Posterior cingulate gyrus (tissue), 11 donors: ENCODE measurements around the gene PAQR9.

Experiments used
- DNase-seq, 10 donors: peaks; one replicate each; pipeline versions ENCODE4 v3.0.0 to v3.0.0-alpha.2; 2020 to 2021; ENCODE audit warnings: mixed read lengths in 3 of 10
- intact Hi-C: fragments of 100-400 bp; cut with DNase I; formaldehyde crosslinking; loops from one replicate; pipeline ENCODE4 v1.15.1; 2023

PAQR9 gene

GRCh38 chr3:142929109-142929508, 34.4 kb downstream of the PAQR9 start:
- intact Hi-C loops = no loop called here
- DNase-seq = no peak

- DNase-seq = no peak
- intact Hi-C loops = no loop called here
Measured at GRCh38 chr3:142926368-142926944, 37.0 kb downstream of the PAQR9 start.

GRCh38 chr3:142925140-142925539, 38.3 kb downstream of the PAQR9 start:
- no peak for DNase-seq

GRCh38 chr3:142923694-142924093, 39.8 kb downstream of the PAQR9 start:
- intact Hi-C loops = no loop called here
- no peak for DNase-seq

More at GRCh38 chr3:142925140-142925539, 38.3 kb downstream of the PAQR9 start:
- intact Hi-C loops = no loop called here

- intact Hi-C loops = no loop called here
Measured at GRCh38 chr3:142916605-142917004, 46.9 kb downstream of the PAQR9 start.

GRCh38 chr3:142915636-142916035, 47.8 kb downstream of the PAQR9 start:
- no peak for DNase-seq
- intact Hi-C loops = no loop called here

More at GRCh38 chr3:142916605-142917004, 46.9 kb downstream of the PAQR9 start:
- DNase-seq = no peak

GRCh38 chr3:142914286-142914811, 49.1 kb downstream of the PAQR9 start:
- no peak for DNase-seq
- intact Hi-C loops = no loop called here

GRCh38 chr3:142913432-142913831, 50.0 kb downstream of the PAQR9 start:
- DNase-seq = no peak
- intact Hi-C loops = no loop called here

- intact Hi-C loops = no loop called here
- no peak for DNase-seq
Measured at GRCh38 chr3:142912402-142913172, 50.9 kb downstream of the PAQR9 start.
